Fibroblast of peridontal ligament (primary cell): Measurements from ENCODE around the gene ATP8A2.
"Not testable (repeated sequence)": the region's sequence is repeated elsewhere in the genome, so short reads cannot be mapped to it uniquely, and the experiment has no call there.

ENCODE experiments used
- DNase-seq: peaks from one replicate; pipeline ENCODE4 v3.0.0-alpha.2; 2010; ENCODE audit errors: extremely low read depth

The ATP8A2 gene

DNA sequence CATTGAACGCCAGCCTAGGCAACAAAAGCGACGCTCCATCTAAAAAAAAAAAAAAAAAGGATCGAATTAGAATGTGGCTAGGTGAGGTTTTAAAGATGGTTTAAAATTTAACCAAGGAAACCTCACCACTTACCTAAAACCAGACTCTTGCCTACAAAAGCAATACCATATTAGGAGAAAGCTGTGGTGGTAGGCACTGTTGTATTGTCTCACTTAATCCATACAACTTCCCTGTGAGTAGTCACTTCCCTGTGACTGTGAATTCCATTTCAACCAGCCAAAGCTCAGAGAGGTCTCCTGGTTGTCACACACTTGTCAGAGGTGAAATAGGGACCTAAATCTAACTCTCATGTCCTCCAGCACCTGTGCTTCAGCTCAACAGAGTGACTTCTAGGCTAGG, 664.6 kb downstream of the ATP8A2 start:
- DNase-seq: no peak

GRCh38 chr13:26037302-26037701, 665.5 kb downstream of the ATP8A2 start:
- DNase-seq: no peak

GRCh38 chr13:26038931-26039475, 667.2 kb downstream of the ATP8A2 start:
- no peak for DNase-seq

DNA sequence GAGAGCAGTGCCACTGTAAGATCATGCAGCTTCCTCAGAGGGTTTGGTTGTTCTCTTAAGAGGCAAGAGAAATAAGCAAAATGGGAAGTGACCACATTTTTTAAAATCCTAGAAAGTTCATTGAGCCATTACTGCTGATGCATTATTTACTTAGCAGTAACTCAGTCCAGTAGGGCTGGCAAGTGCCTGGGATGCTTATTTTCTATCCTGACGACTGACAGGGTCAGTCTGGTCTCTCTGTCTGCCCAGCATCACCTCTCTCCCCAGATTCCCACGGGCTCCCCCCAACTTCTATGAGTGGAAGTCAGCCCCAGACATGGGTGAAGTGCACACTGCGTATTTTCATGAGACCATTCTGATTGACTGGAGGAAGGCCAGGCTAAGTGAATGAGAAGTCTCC, 669.7 kb downstream of the ATP8A2 start:
- DNase-seq: no peak

- no peak for DNase-seq
Measured at GRCh38 chr13:26042785-26043184, 671.0 kb downstream of the ATP8A2 start.

DNA sequence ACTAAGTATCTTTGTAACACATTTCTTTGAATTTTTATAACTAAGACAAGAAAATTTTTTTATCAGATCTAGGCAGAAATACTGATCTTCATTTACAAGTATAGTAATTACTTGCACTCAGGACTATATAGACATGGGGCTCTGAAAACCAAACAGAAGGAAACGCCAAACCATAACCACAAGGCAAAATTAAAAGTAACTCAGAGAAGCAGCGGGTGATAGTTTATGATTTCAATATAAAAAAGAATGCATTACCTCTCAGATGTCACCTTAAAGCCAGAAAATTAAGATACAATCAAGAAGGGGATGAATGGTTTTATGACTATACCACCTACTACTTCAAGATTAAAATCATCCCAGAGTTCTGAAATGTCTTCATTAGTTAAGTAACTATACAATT, 673.4 kb downstream of the ATP8A2 start:
- no peak for DNase-seq

GRCh38 chr13:26046639-26047038, 674.9 kb downstream of the ATP8A2 start:
- no peak for DNase-seq

DNA sequence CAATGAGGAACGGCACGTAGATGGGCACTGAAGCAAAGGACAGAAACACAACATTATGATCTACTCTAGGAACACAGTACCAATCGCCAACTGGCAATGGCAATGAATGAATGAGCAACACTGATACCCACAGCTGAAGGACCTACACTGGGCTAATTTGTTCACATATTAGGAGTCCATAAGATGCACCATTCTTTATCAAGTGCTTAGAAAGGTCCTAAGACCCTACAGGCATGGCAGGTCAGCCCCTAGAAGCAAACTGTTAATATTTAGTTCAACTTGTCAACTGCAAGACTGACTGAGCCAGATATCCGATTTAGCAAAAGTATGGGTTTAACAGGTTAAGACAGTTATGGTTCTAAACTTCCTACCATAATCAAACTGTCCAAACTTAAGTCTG, 675.3 kb downstream of the ATP8A2 start:
- no peak for DNase-seq

DNA sequence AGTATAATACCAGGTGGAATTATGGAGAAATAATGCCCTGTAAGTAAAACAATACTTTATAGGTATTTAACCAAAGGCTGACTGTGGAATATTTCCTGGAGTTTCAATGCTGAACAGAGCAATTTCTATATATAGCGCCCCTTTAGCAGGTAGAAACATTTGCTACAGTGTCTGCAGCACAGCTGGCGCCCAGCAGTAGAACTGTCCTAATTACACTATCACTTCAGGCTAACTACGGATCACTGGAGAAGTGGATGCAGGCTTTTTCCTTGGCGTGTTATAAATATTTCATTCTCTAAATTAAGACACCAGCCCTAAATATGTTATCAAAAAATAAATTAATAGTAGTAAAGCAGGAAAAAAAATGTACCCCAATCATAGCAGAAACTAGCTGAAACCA, 677.0 kb downstream of the ATP8A2 start:
- DNase-seq: no peak

- no peak for DNase-seq
Measured at GRCh38 chr13:26050568-26051230, 678.9 kb downstream of the ATP8A2 start.

DNA sequence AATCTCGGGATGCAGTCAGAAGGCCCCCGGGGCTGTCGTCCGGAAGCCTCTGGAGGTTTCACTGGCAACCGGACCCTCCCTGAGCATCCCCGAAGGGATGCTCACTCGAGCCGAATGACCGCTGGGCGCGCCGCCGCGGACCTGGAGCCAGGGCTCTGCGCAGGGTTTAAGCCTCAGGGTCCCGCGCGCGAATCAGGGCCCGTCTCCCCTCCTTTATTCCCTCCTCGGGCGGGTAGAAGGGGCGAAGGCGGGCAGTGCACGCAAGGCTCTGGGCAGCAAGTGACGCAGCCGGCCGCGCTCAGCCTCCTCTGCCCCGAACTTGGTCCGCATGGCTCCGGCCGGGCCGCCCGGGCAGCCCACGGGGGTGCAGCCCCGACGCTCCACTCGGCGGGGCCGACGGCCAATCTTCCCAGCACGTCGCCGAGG, 679.5 kb downstream of the ATP8A2 start:
- no peak for DNase-seq

- peak; percentile 18 for DNase-seq
Measured at GRCh38 chr13:26051657-26052311, 680.0 kb downstream of the ATP8A2 start, which contains the start of gene SHISA2. Gene SHISA2, minus strand, starts transcription at chr13:26052016. Its CDS starts 1,041 bp downstream, at chr13:26050975.

DNA sequence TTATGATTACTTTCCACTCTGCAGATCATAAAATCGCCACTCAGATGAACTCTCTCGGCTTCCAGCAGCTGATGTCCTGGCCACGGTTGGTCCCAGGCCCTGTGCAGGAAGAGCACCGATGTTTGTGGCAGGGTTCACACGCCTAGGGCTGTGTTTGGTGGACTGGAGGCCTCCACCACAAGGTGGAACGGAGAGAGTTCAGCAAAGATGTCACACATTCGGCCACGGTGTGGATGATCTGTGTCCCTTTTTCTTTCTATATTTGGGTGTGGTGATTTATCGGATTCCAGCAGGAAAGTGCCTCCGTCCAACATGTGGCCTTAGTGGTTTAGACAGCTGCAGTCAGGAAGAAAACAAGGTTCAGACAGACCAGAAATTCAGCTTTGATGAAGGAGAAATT, 680.6 kb downstream of the ATP8A2 start:
- no peak for DNase-seq

DNA sequence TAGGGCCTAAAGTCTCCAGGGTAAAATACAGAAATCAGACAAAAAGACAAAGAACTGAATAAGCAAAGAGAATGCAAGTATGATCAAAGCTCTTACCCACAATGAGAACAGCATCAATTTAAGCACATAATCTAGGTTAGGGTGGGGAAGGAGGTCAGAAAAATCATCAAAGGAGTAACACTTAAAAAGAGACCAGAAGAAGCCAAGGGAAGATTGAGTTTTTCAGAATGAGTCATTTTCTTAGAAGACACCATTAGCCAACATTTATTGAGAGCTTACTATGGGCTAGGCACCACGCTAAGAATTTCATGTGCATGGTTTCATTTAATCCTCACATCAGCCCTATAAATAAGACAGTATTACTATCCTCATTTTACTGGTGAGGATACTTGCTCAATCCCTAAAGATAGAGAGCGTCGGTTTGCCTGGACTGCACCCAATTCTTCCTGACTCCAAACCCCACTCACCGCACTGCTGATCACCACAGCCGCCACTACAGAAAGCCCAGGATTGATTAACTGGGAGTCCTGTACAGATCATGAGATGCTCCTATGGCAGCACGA, 681.7 kb downstream of the ATP8A2 start:
- no peak for DNase-seq

DNA sequence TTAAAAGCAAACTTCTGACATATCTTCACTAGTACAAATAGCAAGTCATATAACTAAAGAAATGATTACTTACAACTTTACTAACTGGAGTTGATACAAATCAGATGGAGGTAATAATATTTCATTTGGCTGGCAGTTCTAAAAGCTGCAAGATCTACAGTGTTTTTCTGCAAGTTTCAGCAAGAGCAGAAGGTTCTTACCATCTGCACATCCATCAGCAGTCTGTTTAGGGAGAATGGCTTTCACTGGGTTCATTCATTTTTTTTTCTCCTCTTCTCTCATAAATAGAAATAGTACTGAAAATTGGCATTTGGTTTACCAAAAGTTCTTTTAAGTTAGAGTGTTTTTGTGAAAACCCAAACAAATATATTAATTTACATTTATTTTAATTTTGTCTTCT, 683.1 kb downstream of the ATP8A2 start:
- no peak for DNase-seq

DNA sequence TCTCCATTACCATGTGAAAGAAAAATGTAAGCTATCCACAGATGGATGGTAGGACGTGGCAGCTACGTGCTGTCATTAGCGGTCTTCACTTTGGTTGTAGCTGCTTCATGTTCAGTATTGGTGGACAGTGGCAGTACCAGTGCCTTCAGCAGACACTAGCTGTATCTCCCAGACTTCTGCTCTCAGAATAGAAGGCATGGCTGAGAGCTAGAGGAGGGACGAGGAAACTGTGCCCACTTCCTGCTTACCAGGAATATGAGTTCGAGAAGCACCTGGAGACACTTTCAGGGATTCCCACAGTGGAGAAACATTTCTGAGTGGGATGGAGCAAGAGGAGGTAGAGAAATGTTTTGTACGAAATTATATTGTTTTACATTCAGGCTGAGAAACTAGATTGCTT, 686.9 kb downstream of the ATP8A2 start:
- DNase-seq: no peak

DNA sequence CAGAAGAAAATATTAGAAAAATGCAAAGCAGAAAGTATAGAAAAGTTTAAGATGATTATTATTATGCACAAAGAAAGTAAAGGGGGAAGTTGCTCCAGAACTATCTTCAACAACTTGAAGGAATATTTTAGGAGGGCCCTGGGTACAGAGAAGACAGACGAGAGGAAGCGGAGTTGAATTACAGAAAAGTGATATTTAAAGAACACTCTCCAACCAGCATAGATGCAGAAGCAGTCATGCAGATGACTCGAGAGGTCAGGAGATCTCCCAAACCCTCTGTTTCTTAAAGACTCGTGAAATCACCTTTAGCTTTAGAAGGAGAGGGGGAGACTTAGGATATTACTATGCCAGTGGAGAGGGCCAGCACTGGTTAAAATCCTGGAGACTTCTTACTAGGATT, 688.6 kb downstream of the ATP8A2 start:
- DNase-seq: no peak

DNA sequence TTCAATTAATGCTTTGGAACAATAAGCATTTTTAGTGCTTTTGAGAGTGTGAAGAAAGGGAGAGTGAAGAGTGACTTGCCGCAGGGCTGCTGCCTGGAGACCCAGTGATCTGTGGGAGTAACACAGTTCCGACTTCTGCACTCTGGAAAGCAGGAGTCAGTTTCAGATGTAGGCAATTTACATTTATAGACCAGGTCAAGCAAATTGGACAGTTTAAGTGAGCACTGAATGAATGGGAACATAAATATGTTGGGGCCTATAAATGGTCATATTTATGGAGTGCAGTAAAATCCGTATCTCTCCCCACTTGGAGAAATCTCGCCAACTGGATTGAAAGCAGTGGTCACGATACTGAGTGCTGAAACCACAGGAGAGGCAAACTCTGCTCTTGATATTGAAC, 689.5 kb downstream of the ATP8A2 start:
- no peak for DNase-seq

DNA sequence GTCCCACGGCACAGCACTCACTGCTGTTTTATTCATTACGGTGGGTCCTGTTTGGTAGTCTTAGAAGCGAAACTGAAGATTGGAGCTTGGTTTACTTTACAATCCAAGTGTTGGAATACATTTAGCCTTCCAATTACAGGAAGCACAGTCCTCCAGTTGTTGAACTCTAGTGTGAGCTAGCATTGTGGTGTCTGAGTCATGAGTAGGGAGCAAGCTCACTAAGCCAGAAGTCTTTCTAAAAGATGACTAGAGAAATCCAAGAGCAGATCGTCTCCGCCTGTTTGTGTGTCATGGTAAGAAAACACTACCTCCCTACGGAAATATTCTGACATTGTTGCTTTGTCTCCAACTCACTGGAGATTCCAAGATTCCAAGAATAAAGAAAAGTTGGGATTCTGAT, 690.2 kb downstream of the ATP8A2 start:
- DNase-seq: peak; percentile 85

DNA sequence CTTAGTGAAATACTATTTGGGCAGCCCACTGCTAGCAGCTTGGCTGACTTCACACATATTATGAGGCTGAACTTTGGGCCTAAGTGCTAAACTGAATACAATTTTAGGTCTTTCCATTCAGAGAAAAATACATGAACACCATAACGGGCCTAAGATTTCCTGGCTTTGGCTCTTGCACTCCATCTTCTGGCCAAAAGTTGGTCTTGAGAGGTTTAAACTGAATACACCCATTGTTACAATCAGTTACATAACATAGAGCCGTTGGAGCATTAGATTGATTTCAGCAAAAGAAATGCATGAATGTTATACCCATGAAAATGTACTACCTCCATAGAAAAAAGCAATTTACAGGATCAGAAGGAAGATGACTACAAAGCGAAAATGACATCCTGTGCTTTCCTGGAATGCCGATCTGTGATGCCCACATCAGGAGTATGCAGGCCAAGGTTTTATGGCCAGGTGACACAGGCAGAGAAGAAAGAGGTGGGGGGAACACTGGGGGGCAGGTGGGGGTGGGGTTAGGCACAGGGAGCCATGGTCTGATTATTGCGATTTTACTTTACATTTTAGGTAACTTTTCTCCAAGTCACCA, 691.2 kb downstream of the ATP8A2 start:
- DNase-seq: peak; percentile 81

DNA sequence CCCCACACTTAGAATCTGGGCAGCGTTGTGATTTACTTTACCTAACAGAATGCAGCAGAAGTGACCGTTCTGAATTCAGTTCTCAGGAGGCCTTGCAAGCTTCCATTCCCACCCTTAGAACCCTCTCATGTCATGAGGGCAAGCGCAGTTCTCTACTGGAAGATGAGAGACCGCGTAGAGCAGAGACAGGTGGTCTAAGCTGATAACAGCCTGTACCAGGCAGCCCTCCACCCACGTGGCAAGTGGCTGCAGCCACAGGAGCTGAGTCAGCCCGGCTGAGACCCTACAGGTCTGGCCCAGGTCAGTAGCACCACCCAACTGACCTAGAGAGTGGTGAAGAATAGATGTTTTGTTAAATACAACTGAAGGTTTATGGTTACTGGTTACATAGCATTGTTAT, 694.7 kb downstream of the ATP8A2 start:
- DNase-seq: not testable (repeated sequence)

- no peak for DNase-seq
Measured at GRCh38 chr13:26067601-26068000, 695.8 kb downstream of the ATP8A2 start.

- not testable (repeated sequence) for DNase-seq
Measured at GRCh38 chr13:26068372-26068771, 696.6 kb downstream of the ATP8A2 start.
